Subcutaneous abdominal adipose tissue (tissue), 5 donors: ENCODE results near the gene TNIP2.

Experiments
- H3K27ac ChIP-seq: one replicate; pipeline ENCODE4 v1.7.0; 2013; ENCODE audit warnings: low read depth, mild to moderate bottlenecking, inconsistent platforms, low read length, moderate library complexity
- H3K27me3 ChIP-seq, 5 donors: one replicate each; pipeline ENCODE4 v1.7.0; 2013; ENCODE audit warnings: low read length in 5 of 5, inconsistent platforms in 1 of 5; ENCODE audit not compliant: control insufficient read depth in 5 of 5, insufficient read depth in 4 of 5
- H3K36me3 ChIP-seq, 5 donors: one replicate each; pipeline ENCODE4 v1.7.0; 2013; ENCODE audit warnings: low read length in 5 of 5; ENCODE audit not compliant: control insufficient read depth in 5 of 5, insufficient read depth in 5 of 5
- H3K4me1 ChIP-seq, 5 donors: one replicate each; pipeline ENCODE4 v1.7.0; 2013; ENCODE audit warnings: low read length in 5 of 5, mild to moderate bottlenecking in 3 of 5, moderate library complexity in 1 of 5; ENCODE audit not compliant: control insufficient read depth in 5 of 5, insufficient read depth in 5 of 5
- H3K4me3 ChIP-seq, 5 donors: one replicate each; pipeline ENCODE4 v1.7.0; 2013; ENCODE audit warnings: low read length in 5 of 5, low read depth in 1 of 5
- H3K9ac ChIP-seq, 5 donors: one replicate each; pipeline ENCODE4 v1.7.0; 2013; ENCODE audit warnings: low read length in 5 of 5, mild to moderate bottlenecking in 4 of 5, moderate library complexity in 3 of 5
- H3K9me3 ChIP-seq, 5 donors: one replicate each; pipeline ENCODE4 v1.7.0; 2013; ENCODE audit warnings: low read length in 5 of 5; ENCODE audit not compliant: control insufficient read depth in 5 of 5
- donor health status: healthy.
- donor health status: healthy.
- donor health status: healthy.
- donor health status: healthy.
- donor health status: healthy.

The TNIP2 gene, protein sequence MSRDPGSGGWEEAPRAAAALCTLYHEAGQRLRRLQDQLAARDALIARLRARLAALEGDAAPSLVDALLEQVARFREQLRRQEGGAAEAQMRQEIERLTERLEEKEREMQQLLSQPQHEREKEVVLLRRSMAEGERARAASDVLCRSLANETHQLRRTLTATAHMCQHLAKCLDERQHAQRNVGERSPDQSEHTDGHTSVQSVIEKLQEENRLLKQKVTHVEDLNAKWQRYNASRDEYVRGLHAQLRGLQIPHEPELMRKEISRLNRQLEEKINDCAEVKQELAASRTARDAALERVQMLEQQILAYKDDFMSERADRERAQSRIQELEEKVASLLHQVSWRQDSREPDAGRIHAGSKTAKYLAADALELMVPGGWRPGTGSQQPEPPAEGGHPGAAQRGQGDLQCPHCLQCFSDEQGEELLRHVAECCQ

GRCh38 chr4:2755821-2756690, at the start of gene TNIP2:
TNIP2 (minus strand) TSS chr4:2756336; CDS start chr4:2756289, 47 bp downstream.
- H3K27ac ChIP-seq: peak within 1 kb of the TSS; percentile 57
- peak within 1 kb of the TSS; percentile 48 to 90 (median 86) for H3K9ac ChIP-seq
- peaks cover 3 to 22% (median 15%) of the 10 kb centered on the region in 5 donors for H3K4me1 ChIP-seq
- peak within 1 kb of the TSS; percentile 69 to 88 (median 83) for H3K4me3 ChIP-seq
- H3K9me3 ChIP-seq: no peaks in the 10 kb centered on the region
- peaks cover 0 to 9% (median 0%) of the 10 kb centered on the region in 5 donors for H3K36me3 ChIP-seq
- H3K27me3 ChIP-seq: no peaks in the 10 kb centered on the region

DNA sequence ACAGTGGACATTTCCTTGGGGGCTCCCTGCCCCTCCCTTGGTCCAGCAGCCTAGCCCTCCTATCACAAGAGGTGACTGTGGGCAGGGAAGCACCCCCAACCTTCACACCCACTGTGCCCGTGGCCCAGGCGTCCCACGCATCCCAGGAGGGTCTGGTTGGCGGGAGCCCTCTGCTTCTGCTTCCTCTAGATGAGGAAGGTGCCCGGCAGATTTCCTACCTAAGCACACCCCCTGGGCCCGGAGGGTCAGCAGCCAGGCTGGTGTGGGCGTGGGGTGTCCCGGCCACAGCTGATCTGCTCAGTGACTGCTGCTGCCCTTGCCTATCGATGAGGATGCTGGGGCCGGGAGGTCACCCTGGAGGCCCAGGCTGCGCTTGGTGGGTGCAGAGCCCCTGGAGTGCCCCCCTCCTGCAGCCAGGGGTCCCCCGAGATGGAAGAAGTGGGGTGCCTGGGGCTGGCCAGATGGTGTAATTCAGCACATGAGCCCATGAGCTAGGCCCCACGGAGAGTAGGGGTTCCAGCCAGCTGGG, 48.9 kb upstream of the TNIP2 start:
- Histone ChIP-seq H3K27ac (peak overlapping the region; percentile 16), H3K4me3 (peak overlapping the region in 3 of 5 donors; percentile 38 to 44 (median 42)), H3K4me1 (peaks cover 26 to 91% (median 83%) of the 10 kb centered on the region in 5 donors), H3K36me3 (no peaks in the 10 kb centered on the region), H3K9me3 (no peaks in the 10 kb centered on the region), H3K27me3 (no peaks in the 10 kb centered on the region), H3K9ac (peak overlapping the region in 2 of 5 donors; percentile 44 to 71)

DNA sequence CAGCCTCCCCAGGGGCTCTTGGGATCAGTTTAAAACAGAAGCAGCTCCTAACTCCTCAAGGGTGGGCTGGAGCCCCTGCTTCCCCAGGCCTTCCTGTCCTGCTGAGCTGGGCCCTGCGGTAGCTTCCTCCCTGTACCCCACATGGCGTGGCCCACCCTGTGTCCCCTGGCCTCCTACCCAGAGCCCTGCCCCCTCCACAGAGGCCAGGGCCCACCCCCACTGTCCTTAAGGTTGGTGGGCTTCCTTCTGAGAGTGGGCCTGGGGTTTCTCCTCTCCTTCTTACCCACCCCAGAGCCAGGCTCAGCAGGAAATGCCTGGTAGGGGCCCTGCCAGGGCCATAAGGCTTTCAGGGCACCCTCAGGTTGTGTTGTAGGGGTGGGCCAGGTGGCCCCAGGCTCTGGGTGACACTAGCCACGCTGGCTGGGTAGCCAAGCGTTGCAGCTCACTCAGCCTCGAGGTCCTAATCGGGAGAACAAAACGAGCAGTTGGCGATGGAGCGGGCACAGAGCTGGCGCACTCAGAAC, 48.4 kb upstream of the TNIP2 start:
- Histone ChIP-seq H3K9ac (peak overlapping the region in 2 of 5 donors; percentile 10 to 15), H3K9me3 (no peaks in the 10 kb centered on the region), H3K27me3 (no peaks in the 10 kb centered on the region), H3K36me3 (no peaks in the 10 kb centered on the region), H3K27ac (peak overlapping the region; percentile 16), H3K4me1 (peaks cover 26 to 91% (median 83%) of the 10 kb centered on the region in 5 donors), H3K4me3 (no peak overlapping the region)

DNA sequence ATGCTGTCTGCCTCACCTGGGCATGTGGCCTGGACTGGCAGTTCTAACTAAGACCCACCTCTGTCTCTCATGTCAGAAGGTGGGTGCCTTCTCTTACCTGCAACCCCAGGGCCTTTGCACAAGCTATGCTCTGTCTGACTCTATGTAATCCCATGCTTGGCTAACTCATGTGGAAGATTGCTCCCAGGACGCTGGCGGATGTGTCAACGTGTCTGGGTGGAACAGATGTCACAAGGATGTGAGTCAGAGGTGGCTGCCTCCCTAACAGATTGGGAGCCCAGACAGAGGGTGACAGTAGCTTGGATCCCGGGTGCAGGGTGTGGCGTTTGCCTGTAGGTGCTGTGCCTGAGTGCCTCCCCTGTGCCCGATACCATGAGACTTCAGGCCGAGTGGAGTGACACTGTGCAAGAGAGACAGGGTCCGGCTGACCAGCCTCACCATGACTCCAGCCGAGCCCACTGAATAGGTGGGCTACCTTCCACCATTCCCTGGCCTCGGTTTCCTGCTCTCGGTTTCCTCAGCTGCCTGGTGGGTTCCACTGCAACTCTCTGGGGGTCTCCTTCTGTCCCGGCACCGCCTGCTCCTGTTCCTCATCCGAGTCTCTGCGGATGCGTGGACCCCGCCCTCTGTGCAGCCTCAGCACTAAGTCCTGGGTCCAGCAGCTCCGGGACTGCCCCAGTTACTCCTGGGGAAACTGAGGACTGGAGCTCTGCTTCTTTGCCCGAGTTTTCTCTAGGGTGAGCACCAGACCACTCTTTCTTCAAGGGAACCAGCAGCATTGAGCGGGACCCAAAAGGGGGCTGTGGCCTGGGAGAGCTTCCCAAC, 47.7 kb upstream of the TNIP2 start:
- Histone ChIP-seq H3K4me1 (peaks cover 28 to 94% (median 86%) of the 10 kb centered on the region in 5 donors), H3K9ac (peak overlapping the region in 2 of 5 donors; percentile 10), H3K27ac (peak overlapping the region; percentile 16), H3K4me3 (peak overlapping the region in 1 of 5 donors; percentile 23), H3K9me3 (no peaks in the 10 kb centered on the region), H3K36me3 (no peaks in the 10 kb centered on the region), H3K27me3 (no peaks in the 10 kb centered on the region)

GRCh38 chr4:2802618-2803531, 46.7 kb upstream of the TNIP2 start:
- Histone ChIP-seq H3K4me1 (peaks cover 33 to 97% (median 94%) of the 10 kb centered on the region in 5 donors), H3K9ac (peak overlapping the region in 1 of 5 donors; percentile 15), H3K27me3 (no peaks in the 10 kb centered on the region), H3K36me3 (no peaks in the 10 kb centered on the region), H3K9me3 (no peaks in the 10 kb centered on the region), H3K4me3 (no peak overlapping the region), H3K27ac (no peak overlapping the region)

- Histone ChIP-seq H3K27ac (peak overlapping the region; percentile 81), H3K9ac (peak overlapping the region; percentile 16 to 68 (median 61)), H3K4me1 (peaks cover 26 to 97% (median 94%) of the 10 kb centered on the region in 5 donors), H3K36me3 (peaks cover 0 to 5% (median 0%) of the 10 kb centered on the region in 5 donors), H3K4me3 (peak overlapping the region in 4 of 5 donors; percentile 42 to 61 (median 49)), H3K27me3 (no peaks in the 10 kb centered on the region), H3K9me3 (no peaks in the 10 kb centered on the region)
These were observed 44.8 kb upstream of the TNIP2 start for GRCh38 chr4:2800691-2801596.

DNA sequence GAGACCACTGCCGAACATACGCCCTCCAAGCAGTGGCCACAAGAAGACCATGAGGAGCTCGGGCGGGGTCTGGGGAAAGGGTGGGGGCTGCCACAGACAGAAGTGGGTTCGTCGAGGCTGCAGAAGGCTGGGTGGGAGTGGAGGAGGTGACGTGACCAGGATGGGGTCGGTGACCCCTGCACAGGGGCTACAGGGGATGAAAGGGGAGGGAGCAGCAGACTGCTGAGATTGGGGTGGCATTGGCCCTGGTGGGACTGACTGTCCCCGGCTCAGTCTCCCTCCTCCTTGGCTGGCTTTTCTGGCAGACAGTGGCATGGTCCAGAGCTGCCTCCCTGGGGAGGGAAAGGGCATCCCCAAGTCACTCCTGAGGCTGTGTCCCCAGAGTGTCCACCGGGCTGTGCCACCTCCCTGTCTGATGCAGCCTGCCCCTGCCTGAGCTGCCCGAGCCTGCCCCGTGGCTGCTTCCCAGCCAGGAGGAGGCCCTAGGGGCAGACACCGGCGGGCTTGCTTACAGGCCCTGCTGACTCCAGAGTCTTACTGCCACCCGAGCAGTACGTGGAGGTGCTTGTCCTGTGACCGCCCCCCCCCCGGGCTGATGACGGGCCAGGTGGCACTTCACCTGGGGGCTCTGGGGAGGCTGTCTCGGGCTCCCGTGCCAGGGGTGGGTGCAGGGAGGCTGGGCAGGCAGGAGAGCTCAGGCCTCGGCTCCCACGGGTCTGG, 44.0 kb upstream of the TNIP2 start:
- peak overlapping the region; percentile 81 for H3K27ac ChIP-seq
- H3K27me3 ChIP-seq: no peaks in the 10 kb centered on the region
- peaks cover 23 to 97% (median 94%) of the 10 kb centered on the region in 5 donors for H3K4me1 ChIP-seq
- peak overlapping the region in 4 of 5 donors; percentile 42 to 61 (median 49) for H3K4me3 ChIP-seq
- H3K9ac ChIP-seq: peak overlapping the region in 4 of 5 donors; percentile 7 to 68 (median 48)
- no peaks in the 10 kb centered on the region for H3K9me3 ChIP-seq
- H3K36me3 ChIP-seq: peaks cover 0 to 5% (median 0%) of the 10 kb centered on the region in 5 donors
